ENCODE data around the gene ADK.

ADK gene

GRCh38 chr10:74623786-74624185, 472.8 kb downstream of the ADK start:
- no peaks in the 10 kb centered on the region for H3K4me1 ChIP-seq (ENCODE audit: insufficient read depth, low read length, poor library complexity, severe bottlenecking)
- no peak overlapping the region for H3K9ac ChIP-seq (ENCODE audit: low read depth, low read length, poor library complexity, severe bottlenecking)
- TF ChIP-seq EZH2phosphoT487 (IDR thresholded peaks at IDR 0.05; ENCODE audit: borderline replicate concordance) (no peak), CTCF (conservative IDR thresholded peaks at IDR 0.05; ENCODE audit: low read length) (no peak)

GRCh38 chr10:74624501-74624900, 473.5 kb downstream of the ADK start:
- Histone ChIP-seq H3F3A (ENCODE audit: low read depth) (no peaks in the 10 kb centered on the region), H3K79me2 (ENCODE audit: insufficient read depth, low read length) (no peaks in the 10 kb centered on the region), H3K27me3 (ENCODE audit: insufficient read depth, low read length, poor library complexity, severe bottlenecking) (no peaks in the 10 kb centered on the region)

More at GRCh38 chr10:74623786-74624185, 472.8 kb downstream of the ADK start:
- Histone ChIP-seq H3K36me3 (ENCODE audit: insufficient read depth, low read length) (0 out of 2 replicates have a peak, but pooled peaks cover 6% of the 10 kb centered on the region), H3K27me3 (ENCODE audit: insufficient read depth, low read length, poor library complexity, severe bottlenecking) (no peaks in the 10 kb centered on the region), H3F3A (ENCODE audit: low read depth) (no peaks in the 10 kb centered on the region), H3K9me2 (replicated peaks; ENCODE audit: low read depth, low read length) (no peaks in the 10 kb centered on the region), H3K79me2 (ENCODE audit: insufficient read depth, low read length) (no peaks in the 10 kb centered on the region), H4K20me1 (ENCODE audit: insufficient read depth, low read length, poor library complexity, severe bottlenecking) (no peaks in the 10 kb centered on the region), H3K4me2 (ENCODE audit: low read depth, low read length, poor library complexity, severe bottlenecking) (no peak overlapping the region), H2AFZ (ENCODE audit: low read length) (no peak overlapping the region), H3K9me3 (ENCODE audit: insufficient read depth, low read depth, low read length) (peaks cover 13% of the 10 kb centered on the region), H3K4me3 (ENCODE audit: low read length, poor library complexity, severe bottlenecking) (no peak overlapping the region)

GRCh38 chr10:74628136-74628535, 477.1 kb downstream of the ADK start:
- no peak overlapping the region for H2AFZ ChIP-seq (ENCODE audit: low read length)
- H3K9me3 ChIP-seq (ENCODE audit: insufficient read depth, low read depth, low read length) = no peaks in the 10 kb centered on the region
- no peaks in the 10 kb centered on the region for H3K4me1 ChIP-seq (ENCODE audit: insufficient read depth, low read length, poor library complexity, severe bottlenecking)
- no peak overlapping the region for H3K4me3 ChIP-seq (ENCODE audit: low read length, poor library complexity, severe bottlenecking)
- no peaks in the 10 kb centered on the region for H3K79me2 ChIP-seq (ENCODE audit: insufficient read depth, low read length)
- H3K36me3 ChIP-seq (ENCODE audit: insufficient read depth, low read length) = no peaks in the 10 kb centered on the region; the same call in 1 of the 2 replicates
- no peak overlapping the region for H3K4me2 ChIP-seq (ENCODE audit: low read depth, low read length, poor library complexity, severe bottlenecking)
- no peak overlapping the region for H3K9ac ChIP-seq (ENCODE audit: low read depth, low read length, poor library complexity, severe bottlenecking)
- H3K9me2 ChIP-seq (replicated peaks; ENCODE audit: low read depth, low read length) = no peaks in the 10 kb centered on the region
- H4K20me1 ChIP-seq (ENCODE audit: insufficient read depth, low read length, poor library complexity, severe bottlenecking) = no peaks in the 10 kb centered on the region
- H3K27me3 ChIP-seq (ENCODE audit: insufficient read depth, low read length, poor library complexity, severe bottlenecking) = no peaks in the 10 kb centered on the region
- TF ChIP-seq CTCF (conservative IDR thresholded peaks at IDR 0.05; ENCODE audit: low read length) (no peak), EZH2phosphoT487 (IDR thresholded peaks at IDR 0.05; ENCODE audit: borderline replicate concordance) (no peak)
- no peaks in the 10 kb centered on the region for H3F3A ChIP-seq (ENCODE audit: low read depth)

More at GRCh38 chr10:74624501-74624900, 473.5 kb downstream of the ADK start:
- H3K4me2 ChIP-seq (ENCODE audit: low read depth, low read length, poor library complexity, severe bottlenecking) = no peak overlapping the region
- no peak overlapping the region for H3K4me3 ChIP-seq (ENCODE audit: low read length, poor library complexity, severe bottlenecking)
- H3K9ac ChIP-seq (ENCODE audit: low read depth, low read length, poor library complexity, severe bottlenecking) = no peak overlapping the region
- peaks cover 13% of the 10 kb centered on the region for H3K9me3 ChIP-seq (ENCODE audit: insufficient read depth, low read depth, low read length)
- no peaks in the 10 kb centered on the region for H4K20me1 ChIP-seq (ENCODE audit: insufficient read depth, low read length, poor library complexity, severe bottlenecking)
- H3K36me3 ChIP-seq (ENCODE audit: insufficient read depth, low read length) = 0 out of 2 replicates have a peak, but pooled peaks cover 6% of the 10 kb centered on the region
- no peaks in the 10 kb centered on the region for H3K4me1 ChIP-seq (ENCODE audit: insufficient read depth, low read length, poor library complexity, severe bottlenecking)
- no peak overlapping the region for H2AFZ ChIP-seq (ENCODE audit: low read length)
- no peak for TF ChIP-seq CTCF (conservative IDR thresholded peaks at IDR 0.05; ENCODE audit: low read length)
- no peak for TF ChIP-seq EZH2phosphoT487 (IDR thresholded peaks at IDR 0.05; ENCODE audit: borderline replicate concordance)
- no peaks in the 10 kb centered on the region for H3K9me2 ChIP-seq (replicated peaks; ENCODE audit: low read depth, low read length)

Measured in Loucy (cell line).